Measurements from ENCODE around the gene TRIM4.

TRIM4 gene

DNA sequence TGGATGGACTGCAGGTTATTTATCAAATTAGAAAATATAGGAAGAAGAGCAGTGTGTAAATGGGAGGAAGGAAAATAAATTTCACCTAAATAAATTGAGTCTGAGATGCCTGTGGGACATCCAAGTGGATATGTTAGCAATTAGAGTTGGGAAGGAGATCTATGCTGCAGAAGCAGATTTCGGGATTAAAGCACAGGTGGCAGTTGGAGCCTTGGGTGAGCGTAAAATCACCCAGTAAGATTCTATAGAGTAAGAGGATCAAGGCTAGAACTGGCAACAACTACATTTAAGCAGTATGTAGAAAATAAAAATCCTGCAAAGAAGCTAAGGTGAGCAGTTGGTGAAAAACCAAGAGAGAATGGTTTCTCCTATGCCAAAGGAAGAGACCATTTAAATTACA lies 8.4 kb downstream of the TRIM4 start:
- TF ChIP-seq, protein P1, sequence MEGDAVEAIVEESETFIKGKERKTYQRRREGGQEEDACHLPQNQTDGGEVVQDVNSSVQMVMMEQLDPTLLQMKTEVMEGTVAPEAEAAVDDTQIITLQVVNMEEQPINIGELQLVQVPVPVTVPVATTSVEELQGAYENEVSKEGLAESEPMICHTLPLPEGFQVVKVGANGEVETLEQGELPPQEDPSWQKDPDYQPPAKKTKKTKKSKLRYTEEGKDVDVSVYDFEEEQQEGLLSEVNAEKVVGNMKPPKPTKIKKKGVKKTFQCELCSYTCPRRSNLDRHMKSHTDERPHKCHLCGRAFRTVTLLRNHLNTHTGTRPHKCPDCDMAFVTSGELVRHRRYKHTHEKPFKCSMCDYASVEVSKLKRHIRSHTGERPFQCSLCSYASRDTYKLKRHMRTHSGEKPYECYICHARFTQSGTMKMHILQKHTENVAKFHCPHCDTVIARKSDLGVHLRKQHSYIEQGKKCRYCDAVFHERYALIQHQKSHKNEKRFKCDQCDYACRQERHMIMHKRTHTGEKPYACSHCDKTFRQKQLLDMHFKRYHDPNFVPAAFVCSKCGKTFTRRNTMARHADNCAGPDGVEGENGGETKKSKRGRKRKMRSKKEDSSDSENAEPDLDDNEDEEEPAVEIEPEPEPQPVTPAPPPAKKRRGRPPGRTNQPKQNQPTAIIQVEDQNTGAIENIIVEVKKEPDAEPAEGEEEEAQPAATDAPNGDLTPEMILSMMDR (IDR thresholded peaks at IDR 0.05; ENCODE audit: low read depth, low read length) = no peak
- DNase-seq (ENCODE audit: extremely low read depth, low read depth) = no peak

DNA sequence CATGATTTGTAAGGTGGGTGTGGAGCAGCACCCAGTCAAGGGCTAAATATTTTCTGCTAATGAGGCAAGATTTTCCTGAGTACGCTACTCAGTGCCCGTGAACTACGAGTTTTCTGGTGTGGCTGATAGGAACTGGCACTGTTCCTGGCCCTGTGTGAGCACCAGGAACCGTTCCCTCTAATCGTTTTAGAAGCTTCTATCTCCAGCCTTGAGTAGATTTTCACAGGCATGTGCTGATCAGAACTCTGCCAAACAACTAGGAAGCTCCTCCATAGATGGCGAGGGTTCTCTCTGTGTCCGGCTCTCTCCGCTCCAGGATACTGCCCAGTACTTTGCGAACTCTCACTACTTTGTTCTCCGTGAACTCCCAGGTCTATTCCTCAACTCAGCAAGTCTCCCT lies 17.7 kb downstream of the TRIM4 start:
- TF ChIP-seq, protein P1 (IDR thresholded peaks at IDR 0.05; ENCODE audit: low read depth, low read length) = no peak
- no peak for DNase-seq (ENCODE audit: extremely low read depth, low read depth)

DNA sequence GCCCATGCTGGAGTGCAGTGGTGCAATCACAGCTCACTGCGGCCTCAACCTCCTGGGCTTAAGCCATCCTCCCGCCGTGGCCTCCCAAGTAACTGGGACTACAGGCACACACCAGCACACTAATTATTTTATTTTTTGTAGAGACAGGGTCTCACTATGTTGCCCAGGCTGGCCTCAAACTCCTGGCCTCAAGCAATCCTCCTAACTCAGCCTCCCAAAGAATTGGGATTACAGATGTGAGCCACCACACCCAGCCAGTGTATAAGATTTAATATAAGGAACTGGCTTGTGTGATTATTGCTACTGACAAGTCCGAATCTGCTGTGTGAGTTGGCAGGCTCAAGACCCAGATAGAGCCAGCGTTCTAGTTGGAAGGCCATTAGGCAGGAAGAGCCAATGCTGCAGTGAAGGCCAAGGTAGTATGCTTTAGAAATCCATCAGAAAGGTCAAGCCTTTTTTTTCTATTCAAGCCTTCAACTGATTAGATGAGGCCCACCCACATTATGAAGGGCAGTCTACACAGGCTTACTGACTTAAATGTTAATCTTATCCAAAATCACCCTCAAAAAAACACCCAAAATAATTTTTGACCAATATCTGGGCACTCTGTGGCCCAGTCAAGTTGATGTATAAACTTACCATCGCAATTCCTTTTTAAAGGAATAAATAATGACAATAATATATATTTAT lies 19.4 kb downstream of the TRIM4 start:
- no peak for DNase-seq (ENCODE audit: extremely low read depth, low read depth)
- TF ChIP-seq, protein P1 (IDR thresholded peaks at IDR 0.05; ENCODE audit: low read depth, low read length) = no peak

DNA sequence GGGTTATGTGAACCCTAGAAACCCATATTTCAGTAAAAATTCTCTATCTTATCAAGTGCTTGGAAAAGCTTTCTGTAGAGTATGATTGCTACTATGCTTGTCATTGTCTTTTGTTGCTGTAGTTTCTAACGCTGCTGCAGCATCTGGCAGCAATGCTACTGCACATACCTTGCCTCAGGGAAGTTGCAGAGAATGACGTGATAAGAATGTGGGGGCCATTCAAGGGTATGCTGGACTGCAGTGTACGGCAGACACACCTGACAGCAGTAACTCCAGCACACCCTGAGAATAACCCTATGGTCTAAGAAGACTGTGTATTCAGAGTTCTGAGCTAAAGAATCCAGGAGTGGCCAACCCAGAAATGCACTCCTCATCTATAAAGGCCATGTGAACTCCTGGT lies 20.5 kb downstream of the TRIM4 start:
- no peak for DNase-seq (ENCODE audit: extremely low read depth, low read depth)
- TF ChIP-seq, protein P1 (IDR thresholded peaks at IDR 0.05; ENCODE audit: low read depth, low read length) = no peak

DNA sequence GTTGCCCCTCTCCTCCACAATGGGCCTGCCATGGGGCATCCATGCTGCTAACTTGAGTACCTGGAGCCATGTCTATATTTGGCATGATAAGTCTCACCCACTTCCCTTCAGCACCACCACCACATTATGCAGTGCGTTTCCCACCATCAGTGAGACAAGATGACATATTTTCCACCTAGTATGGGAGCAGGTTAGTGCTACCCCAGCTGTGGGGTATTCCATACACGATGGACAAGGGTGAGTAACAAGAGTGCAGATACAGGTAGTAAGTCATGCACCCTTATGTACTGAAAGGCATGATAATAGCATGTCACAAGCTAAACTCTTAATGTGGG lies 21.3 kb downstream of the TRIM4 start:
- DNase-seq (ENCODE audit: extremely low read depth, low read depth) = no peak

DNA sequence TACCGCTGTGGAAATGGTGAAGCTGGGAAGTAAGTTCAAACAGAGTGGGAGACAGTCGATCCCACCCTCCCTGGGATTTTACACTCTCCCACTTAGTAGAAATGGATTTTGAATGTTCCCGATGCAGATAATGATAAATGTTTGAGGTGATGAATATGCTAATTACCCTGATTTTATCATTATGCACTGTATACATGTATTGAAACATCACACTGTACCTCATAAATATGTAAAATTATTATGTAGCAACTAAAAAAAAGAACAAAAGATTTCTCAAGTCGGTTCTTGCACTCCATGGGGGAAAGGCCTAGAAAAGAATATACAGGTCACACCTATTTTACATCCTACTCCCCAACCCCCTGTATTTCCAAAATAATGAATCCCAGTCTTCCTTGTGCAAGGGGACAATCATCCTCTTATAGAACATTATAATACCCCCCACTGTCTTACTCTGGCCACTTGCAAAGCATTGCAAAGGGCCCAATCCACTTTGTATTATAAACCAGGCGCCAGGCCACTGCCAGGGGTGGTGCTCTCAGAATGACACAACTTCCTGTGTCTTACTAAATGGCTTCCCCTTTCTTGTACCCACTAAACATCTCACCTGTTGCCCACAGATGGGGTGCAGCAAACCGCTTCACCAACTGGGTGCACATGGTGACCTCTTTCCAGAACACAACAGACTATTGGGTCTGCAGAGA lies 21.9 kb downstream of the TRIM4 start:
- TF ChIP-seq, protein P1 (IDR thresholded peaks at IDR 0.05; ENCODE audit: low read depth, low read length) = no peak
- no peak for DNase-seq (ENCODE audit: extremely low read depth, low read depth)

More for the DNA sequence above, 21.3 kb downstream of the TRIM4 start:
- TF ChIP-seq, protein P1 (IDR thresholded peaks at IDR 0.05; ENCODE audit: low read depth, low read length) = no peak

DNA sequence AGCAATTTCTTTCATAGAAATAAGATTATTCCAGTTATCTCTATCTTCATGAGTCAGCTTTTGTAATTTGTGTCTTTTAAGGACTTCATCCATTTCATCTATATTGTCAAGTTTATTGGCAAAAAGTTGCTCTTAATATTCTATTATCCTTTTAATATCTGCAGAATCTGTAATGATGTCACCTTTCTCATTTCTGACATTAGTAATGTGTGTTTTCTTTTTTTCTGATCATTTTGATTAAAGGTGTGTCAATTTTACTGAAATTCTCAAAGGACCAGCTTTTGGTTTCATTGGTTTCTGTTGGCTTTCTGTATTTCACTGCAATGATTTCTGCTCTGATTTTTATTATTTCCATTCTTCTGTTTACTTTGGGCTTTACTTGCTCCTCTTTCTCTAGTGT lies 24.6 kb downstream of the TRIM4 start:
- TF ChIP-seq, protein P1 (IDR thresholded peaks at IDR 0.05; ENCODE audit: low read depth, low read length) = no peak
- no peak for DNase-seq (ENCODE audit: extremely low read depth, low read depth)
